ENCODE data around the gene ANO6.

DNA sequence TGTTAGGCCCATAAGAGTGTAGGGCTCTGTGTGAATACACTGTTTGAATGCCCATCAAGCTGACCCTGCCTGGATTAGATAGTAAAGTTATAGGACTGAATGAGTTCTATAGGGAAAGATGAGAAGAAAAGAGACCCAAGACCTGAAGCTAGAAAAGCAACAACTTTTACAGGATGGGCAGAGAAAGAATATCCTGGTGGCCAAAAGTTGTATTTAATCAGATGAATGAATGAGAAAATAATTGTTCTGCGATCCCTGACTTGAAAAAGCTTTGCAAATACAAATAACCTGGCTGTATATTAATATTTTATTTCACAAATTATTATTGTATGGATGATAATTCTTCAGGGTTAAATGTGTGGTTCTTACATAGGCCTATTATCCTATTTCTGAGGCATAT, 2.8 kb upstream of the ANO6 start:
- TF ChIP-seq, protein P1, sequence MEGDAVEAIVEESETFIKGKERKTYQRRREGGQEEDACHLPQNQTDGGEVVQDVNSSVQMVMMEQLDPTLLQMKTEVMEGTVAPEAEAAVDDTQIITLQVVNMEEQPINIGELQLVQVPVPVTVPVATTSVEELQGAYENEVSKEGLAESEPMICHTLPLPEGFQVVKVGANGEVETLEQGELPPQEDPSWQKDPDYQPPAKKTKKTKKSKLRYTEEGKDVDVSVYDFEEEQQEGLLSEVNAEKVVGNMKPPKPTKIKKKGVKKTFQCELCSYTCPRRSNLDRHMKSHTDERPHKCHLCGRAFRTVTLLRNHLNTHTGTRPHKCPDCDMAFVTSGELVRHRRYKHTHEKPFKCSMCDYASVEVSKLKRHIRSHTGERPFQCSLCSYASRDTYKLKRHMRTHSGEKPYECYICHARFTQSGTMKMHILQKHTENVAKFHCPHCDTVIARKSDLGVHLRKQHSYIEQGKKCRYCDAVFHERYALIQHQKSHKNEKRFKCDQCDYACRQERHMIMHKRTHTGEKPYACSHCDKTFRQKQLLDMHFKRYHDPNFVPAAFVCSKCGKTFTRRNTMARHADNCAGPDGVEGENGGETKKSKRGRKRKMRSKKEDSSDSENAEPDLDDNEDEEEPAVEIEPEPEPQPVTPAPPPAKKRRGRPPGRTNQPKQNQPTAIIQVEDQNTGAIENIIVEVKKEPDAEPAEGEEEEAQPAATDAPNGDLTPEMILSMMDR (IDR thresholded peaks at IDR 0.05), result no peak
- no peak for TF ChIP-seq ZFX (IDR thresholded peaks at IDR 0.05; ENCODE audit: borderline replicate concordance)
